Measurements from ENCODE around the gene HOXA7.

DNA sequence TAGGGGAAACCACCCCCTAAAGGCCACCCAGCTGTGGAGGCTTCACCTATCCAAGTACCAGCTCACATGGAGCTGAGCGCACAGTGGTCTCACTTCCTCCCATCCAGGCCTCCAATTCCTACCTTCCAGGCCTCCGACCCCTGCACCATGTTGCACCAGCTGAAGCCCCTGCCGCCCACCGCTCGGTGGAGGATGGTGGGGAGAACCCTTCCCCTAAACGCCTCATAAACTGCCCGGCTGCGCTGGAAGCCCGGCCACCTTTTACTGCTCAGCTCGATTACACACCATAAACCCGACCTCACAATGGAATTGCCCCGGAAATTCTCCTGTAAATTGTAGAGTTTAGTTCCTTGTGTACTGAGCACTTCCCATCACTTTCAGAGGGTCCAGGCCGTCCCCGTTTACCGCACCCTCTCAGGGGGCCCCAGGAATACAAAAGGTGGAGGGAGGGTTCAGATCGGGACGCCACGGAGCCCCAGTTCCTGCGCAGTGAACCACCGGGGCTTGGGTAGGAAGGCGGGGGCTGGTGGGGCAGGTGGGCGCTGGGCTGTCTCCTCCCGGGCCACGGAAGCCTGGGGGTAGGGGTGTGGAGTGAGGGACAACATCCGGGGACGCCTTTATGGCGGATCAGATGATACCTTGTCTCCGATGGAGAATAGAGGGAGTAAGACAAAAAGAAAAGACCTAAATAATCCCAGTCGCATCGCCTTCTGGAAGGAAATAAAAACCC lies 1.4 kb upstream of the HOXA7 start:
- TF ChIP-seq, protein P1, sequence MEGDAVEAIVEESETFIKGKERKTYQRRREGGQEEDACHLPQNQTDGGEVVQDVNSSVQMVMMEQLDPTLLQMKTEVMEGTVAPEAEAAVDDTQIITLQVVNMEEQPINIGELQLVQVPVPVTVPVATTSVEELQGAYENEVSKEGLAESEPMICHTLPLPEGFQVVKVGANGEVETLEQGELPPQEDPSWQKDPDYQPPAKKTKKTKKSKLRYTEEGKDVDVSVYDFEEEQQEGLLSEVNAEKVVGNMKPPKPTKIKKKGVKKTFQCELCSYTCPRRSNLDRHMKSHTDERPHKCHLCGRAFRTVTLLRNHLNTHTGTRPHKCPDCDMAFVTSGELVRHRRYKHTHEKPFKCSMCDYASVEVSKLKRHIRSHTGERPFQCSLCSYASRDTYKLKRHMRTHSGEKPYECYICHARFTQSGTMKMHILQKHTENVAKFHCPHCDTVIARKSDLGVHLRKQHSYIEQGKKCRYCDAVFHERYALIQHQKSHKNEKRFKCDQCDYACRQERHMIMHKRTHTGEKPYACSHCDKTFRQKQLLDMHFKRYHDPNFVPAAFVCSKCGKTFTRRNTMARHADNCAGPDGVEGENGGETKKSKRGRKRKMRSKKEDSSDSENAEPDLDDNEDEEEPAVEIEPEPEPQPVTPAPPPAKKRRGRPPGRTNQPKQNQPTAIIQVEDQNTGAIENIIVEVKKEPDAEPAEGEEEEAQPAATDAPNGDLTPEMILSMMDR (IDR thresholded peaks at IDR 0.05) = no peak
- no peak for TF ChIP-seq POLR2A (IDR thresholded peaks at IDR 0.05)
